Left renal cortex interstitium (tissue), 4 donors: ENCODE data around the gene UBXN4. TPM values are rescaled to one million over a fixed set of nuclear protein-coding genes. Genes with fewer than 3 reads are reported as not detected.
"Not testable (repeated sequence)": the region's sequence is repeated elsewhere in the genome, so short reads cannot be mapped to it uniquely, and the experiment has no call there.

Experiments used
- DNase-seq, 4 donors: peaks; one replicate each; pipeline ENCODE4 v3.0.0-alpha.2; 2013; ENCODE audit warnings: low read depth in 4 of 4, low spot score in 2 of 4, missing footprints in 1 of 4
- polyA plus RNA-seq, 4 donors: library from polyadenylated mRNA; unstranded; fragments of 120-200 nt; gene quantifications; one replicate each; pipeline ENCODE4 v1.2.1, GENCODE V29; 2013; ENCODE audit not compliant: insufficient read length in 4 of 4

Gene UBXN4, protein sequence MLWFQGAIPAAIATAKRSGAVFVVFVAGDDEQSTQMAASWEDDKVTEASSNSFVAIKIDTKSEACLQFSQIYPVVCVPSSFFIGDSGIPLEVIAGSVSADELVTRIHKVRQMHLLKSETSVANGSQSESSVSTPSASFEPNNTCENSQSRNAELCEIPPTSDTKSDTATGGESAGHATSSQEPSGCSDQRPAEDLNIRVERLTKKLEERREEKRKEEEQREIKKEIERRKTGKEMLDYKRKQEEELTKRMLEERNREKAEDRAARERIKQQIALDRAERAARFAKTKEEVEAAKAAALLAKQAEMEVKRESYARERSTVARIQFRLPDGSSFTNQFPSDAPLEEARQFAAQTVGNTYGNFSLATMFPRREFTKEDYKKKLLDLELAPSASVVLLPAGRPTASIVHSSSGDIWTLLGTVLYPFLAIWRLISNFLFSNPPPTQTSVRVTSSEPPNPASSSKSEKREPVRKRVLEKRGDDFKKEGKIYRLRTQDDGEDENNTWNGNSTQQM
- polyA plus RNA-seq: 100 to 1,000 TPM; 128 to 168 (median 152) TPM

DNA sequence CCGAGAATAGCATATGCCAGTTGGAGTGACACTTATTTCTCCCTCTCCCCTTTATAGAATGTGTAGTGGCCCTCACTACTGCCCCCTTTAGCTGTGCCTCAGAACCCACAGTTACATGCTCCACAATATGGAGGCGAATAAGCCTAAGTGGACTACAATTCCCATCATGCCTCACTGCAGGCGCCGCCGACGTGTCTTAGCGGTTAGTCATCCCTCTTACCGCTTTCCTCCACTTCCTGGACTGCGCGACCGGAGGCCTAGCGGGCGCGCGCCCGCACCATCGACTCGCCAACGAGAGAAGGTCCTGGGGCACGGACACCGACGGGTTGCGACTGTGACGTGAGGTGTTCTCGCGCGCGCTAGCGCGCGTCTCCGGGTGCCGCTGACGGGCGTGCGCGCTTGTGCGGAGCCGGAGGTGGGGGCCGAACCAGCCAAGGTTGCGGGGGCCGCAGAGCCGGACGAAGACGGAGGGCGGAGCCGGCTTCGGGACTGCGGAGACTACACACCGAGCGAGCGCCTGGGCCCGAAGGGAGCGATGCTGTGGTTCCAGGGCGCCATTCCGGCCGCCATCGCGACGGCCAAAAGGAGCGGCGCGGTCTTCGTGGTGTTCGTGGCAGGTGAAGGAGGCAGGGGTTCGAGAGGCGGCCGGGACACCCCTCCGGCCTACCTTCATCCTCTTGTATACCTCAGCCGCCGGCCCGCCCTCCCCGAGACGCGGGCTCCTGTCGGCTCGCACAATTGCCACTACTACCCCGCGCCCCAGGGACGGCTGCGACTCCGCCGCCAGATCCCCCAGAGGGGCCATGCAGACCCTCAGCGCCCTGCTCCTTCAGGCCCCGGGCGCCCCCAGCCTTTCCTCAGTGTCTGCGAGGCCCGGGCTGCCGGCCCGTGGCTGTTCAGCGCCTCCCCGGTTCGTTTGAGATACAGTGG lies at the start of gene UBXN4:
UBXN4 (plus strand) TSS at position 461 of the 930 bp plus-strand sequence; CDS start at position 536, 75 bp downstream.
- DNase-seq: peak; percentile 90 to 95 (median 92)

- DNase-seq: no peak
Measured at GRCh38 chr2:135694711-135695110, 46.9 kb upstream of the UBXN4 start.

DNA sequence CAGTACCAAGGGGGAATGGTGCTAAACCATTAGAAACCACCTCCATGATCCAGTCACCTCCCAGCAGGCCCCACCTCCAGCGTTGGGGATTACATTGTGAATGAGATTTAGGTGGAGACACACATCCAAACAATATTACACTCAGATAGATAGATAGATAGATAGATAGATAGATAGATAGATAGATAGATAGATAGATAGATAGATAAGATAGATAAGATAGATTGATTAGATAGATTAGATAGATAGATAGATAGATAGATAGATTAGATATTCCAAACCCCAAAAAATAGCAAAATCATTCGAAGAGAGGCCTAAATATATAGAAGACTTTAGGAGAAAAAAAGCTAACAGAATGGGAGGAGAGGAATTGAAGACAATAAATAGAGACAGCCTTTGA lies 42.8 kb upstream of the UBXN4 start:
- DNase-seq: no peak

DNA sequence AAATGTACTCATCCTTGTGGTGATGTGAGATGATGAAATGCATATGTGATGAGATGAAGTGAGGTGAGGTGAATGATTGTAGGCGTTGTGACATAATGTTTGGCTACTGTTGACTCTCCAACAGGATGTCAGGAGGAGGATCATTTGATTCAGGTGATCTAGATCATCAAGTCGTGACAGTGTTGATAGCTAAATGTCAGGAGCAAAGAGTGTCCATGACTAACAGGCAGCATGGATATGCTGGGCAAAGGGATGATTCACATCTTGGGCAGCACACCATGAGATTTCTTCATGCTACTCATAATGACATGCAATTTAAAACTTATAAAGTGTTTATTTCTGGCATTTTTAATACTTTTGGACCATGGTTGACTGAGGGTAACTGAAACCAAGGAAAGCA lies 40.2 kb upstream of the UBXN4 start:
- no peak for DNase-seq

GRCh38 chr2:135703300-135703699 lies 38.4 kb upstream of the UBXN4 start:
- no peak for DNase-seq

DNA sequence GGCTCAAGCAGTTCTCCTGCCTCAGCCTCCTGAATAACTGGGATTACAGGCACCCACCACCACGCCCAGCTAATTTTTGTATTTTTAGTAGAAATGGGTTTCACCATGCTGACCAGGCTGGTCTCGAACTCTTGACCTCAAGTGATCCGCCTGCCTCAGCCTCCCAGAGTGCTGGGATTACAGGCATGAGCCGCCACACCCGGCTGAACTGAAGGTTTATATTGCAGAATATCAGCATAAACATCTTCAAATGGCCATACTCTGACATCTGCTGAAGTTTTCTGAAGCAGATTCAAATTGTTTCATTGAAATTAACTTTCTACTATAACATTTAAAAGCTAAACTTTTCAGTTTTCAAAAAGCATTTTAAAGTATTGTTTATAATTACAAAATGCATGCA lies 37.6 kb upstream of the UBXN4 start:
- DNase-seq: not testable (repeated sequence)

DNA sequence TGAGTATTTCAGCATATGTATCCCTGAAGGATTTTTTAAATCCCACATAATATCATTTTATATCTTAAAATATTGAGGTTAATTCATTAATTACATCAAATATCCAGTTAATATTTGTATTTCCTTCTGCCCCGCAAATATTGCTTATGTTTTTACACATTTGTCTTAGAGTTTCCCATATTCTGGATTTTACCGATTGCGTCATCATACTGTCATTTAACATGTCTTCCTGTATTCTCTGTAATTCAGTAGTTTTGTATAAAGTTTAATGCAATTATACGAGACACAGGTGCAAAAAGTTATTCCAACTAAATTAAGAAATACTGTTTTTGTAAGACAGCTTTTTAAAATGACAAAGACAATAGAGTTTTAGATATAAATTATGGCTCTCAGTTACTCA lies 33.5 kb upstream of the UBXN4 start:
- DNase-seq: no peak

DNA sequence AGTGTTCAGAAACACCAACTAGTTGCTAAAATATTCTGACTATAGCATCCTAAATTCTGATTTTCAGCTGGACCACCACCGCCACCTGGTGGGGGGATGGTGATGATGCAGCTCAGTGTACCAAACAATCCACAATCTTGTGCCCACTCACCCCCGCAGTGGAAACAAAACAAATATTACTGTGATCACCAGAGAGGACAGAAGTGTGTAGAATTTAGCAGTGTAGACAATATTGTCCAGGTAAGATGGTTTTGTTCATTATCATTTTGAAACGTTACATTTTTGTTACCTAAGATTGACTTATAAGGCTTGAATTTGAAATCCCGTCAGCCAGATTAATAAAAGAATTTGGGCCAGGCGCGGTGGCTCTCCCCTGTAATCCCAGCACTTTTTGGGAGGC lies 31.7 kb upstream of the UBXN4 start:
- DNase-seq: peak in 3 of 4 donors; percentile 5 to 33 (median 9)

- not testable (repeated sequence) for DNase-seq
Measured at GRCh38 chr2:135715086-135715485, 26.6 kb upstream of the UBXN4 start.

GRCh38 chr2:135728064-135728743 lies 13.5 kb upstream of the UBXN4 start:
- DNase-seq: no peak

GRCh38 chr2:135732561-135732960 lies 9.1 kb upstream of the UBXN4 start:
- no peak for DNase-seq

DNA sequence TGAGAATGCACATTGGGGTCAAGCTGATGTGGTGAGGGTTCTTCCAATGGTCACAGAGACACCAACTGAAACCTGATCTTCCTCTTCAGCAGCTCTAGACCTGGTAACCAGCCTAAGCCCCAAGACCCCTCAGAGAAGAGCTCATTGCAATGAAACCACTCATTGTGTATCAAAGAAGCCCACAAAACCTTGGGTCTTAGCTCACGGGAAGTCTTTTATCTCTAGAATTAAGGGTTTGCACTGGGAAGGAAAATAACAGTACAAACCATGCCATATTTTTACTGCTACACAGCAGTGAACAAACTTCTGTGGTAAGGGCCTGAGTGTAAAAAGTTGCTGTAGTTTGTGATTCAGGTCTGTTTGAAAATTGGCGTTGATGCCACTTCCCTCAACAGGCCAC lies 8.6 kb upstream of the UBXN4 start:
- DNase-seq: no peak

- no peak for DNase-seq
Measured at GRCh38 chr2:135736546-135736945, 5.1 kb upstream of the UBXN4 start.

DNA sequence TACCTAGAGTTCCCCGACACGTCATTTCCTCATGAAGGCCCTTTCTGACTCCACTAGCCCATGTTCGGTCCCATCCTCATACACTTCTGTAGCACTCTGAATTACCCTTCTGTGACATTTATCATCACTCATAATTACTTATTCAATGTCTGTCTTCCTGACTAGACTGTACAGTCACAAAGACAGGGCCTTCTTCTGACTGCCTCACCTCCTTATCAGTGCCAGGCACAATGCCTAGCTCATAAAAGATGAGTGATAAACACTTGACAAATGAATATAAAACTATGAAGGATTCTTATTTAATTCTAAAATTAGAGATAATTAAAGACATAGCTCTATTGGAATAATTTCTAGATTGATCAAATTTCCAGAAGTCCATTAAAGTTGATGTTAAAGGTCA lies 1.4 kb upstream of the UBXN4 start:
- no peak for DNase-seq

DNA sequence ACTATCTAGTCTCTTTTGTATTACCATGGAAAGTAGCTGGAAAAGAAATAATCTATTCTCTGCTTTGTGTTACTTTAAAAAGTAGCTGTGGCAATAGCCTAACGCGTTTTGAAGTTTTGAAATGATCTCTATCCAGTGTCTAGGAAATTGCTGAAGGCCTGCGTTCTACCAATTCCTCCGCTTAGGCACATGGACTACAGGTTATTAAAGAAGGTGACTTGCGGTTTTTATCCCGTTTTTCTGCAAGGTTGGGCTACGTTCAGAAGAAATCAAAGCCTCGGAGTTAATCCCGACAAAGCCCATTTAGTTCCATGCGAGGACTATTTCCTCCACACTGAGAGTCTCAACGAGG lies 636 bp upstream of the UBXN4 start:
- DNase-seq: no peak

DNA sequence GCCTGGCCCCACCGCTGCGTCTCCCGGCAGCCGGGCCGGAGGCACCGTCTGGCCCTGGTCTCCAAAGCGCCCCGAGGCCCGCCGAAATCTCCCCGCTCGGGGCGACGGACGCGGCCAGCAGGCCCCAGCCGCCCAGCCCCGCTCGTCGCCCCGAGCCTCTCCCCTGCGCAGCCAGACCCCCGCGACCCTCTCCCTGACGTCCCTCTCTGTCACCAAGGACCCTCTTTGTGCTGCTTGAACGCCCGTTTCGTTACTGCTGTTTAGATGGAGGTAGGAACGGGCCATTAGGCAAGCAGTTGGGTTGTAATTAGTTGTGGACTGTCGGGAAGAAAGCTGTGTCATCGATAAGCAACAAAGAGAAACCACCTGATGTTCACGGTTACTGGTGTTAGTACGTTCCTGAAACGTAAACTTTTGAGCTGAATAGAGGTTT lies 686 bp downstream of the UBXN4 start:
- DNase-seq: peak; percentile 50 to 69 (median 58)

DNA sequence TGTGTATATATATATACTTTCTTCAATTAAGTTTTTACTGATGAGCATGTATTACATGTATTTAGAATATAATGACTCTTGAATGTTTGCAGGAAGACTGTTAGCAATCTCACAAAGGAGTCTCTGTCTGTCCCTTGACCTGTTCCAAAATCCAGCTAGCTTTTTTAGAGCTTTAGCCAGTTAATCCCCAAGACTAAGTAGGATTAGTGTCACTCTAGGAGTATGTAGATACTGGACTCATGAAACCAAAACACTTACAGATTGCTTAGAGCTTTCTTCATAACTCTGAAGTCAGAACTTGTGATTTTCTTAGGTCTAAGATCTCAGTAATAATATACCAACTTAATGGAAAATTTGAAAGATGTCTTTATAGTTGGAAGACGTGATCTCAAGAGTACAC lies 2.2 kb downstream of the UBXN4 start:
- DNase-seq: no peak

GRCh38 chr2:135744760-135745314 lies 3.2 kb downstream of the UBXN4 start:
- no peak for DNase-seq

DNA sequence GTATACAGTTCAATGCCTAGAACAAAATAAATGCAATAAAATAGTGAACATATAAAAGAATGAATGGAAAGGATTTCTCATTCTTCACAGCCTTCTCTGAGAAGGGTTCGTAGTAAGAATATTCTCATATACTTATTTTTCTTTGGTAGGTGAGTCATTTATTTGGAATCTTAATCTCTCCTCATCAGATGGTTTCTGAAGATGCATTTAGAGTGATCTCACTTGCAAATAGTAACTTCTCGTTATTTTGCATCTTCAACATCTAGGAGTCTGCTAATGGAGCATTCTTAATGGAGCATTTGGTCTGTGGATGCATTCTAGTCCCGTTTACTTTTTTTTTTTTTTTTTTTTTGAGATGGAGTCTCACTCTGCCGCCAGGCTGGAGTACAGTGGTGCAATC lies 3.9 kb downstream of the UBXN4 start:
- DNase-seq: no peak

- DNase-seq: no peak
Measured at GRCh38 chr2:135755573-135755972, 13.9 kb downstream of the UBXN4 start.
